ENCODE results near the gene TXN2.

TXN2 gene

DNA sequence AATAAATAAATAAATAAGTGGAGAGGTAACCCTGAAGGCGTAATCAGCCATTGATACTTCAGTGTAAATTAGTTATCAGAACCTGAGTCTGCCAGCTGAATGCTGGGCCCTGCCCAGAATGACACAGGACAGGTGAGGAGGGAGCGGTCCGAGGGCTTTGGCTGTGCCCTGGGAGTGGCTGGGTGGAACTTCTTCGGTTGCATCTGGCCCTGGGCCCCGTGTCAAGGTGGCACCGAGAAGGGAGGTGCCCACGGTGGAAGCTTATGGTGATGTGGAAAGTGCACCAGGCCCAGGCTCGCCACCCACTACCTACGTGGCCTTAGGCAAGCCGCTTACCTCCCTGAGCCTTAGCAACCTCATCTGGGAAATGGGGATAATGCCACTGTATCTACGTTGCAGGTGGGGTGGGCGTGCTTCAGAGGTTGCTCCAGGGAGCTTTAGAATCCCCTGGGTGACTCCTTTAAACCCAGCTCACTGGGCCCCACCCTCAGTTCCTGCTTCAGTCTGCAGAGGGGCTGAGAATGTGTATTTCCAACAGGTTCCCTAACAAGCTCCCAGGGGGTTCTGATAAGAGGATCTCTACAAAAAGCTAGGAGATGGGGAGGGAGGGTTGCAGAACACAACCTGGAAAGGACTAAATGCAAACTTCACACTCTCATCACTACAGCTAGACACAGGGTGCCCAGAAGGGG lies 38.8 kb downstream of the TXN2 start:
- no peaks in the 10 kb centered on the region for H3K9me3 ChIP-seq
- TF ChIP-seq, protein P1, sequence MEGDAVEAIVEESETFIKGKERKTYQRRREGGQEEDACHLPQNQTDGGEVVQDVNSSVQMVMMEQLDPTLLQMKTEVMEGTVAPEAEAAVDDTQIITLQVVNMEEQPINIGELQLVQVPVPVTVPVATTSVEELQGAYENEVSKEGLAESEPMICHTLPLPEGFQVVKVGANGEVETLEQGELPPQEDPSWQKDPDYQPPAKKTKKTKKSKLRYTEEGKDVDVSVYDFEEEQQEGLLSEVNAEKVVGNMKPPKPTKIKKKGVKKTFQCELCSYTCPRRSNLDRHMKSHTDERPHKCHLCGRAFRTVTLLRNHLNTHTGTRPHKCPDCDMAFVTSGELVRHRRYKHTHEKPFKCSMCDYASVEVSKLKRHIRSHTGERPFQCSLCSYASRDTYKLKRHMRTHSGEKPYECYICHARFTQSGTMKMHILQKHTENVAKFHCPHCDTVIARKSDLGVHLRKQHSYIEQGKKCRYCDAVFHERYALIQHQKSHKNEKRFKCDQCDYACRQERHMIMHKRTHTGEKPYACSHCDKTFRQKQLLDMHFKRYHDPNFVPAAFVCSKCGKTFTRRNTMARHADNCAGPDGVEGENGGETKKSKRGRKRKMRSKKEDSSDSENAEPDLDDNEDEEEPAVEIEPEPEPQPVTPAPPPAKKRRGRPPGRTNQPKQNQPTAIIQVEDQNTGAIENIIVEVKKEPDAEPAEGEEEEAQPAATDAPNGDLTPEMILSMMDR (IDR thresholded peaks at IDR 0.05) = no peak
- H3K36me3 ChIP-seq = no peaks in the 10 kb centered on the region
- H3K27me3 ChIP-seq = no peaks in the 10 kb centered on the region
- H3K4me1 ChIP-seq (ENCODE audit: control insufficient read depth in 1 of 2, insufficient read depth in 1 of 2, low read depth in 1 of 2, low read length in 1 of 2) = peaks cover 53 to 65% of the 10 kb centered on the region in 2 experiments
- peak overlapping the region; percentile 49 for H3K27ac ChIP-seq
- no peak overlapping the region for H3K4me3 ChIP-seq (ENCODE audit: low read depth in 1 of 2, low read length in 1 of 2)

DNA sequence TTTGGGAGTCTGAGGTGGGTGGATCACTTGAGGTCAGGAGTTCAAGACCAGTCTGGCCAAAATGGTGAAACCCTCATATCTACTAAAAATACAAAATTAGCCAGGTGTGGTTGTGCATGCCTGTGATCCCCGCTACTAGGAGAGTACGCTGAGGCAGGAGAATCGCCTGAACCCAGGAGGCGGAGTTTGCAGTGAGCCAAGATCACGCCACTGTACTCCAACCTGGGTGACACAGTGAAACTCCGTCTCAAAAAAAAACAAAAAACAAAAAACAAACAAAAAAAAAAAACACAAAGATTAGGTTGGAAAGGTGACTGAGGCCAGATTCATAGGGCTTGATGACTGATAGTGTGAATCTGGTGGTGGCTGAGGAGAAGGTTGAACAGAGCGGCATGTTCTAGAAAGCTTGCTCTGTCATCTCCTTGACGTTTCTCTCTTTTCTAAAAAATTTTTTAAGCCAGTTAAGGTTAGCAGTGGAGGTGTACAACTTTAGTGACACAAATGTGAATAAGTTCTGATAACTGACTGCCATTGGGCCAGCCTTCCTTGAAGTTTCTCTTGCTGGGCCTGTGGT lies 40.9 kb downstream of the TXN2 start:
- peak overlapping the region; percentile 10 for H3K27ac ChIP-seq

DNA sequence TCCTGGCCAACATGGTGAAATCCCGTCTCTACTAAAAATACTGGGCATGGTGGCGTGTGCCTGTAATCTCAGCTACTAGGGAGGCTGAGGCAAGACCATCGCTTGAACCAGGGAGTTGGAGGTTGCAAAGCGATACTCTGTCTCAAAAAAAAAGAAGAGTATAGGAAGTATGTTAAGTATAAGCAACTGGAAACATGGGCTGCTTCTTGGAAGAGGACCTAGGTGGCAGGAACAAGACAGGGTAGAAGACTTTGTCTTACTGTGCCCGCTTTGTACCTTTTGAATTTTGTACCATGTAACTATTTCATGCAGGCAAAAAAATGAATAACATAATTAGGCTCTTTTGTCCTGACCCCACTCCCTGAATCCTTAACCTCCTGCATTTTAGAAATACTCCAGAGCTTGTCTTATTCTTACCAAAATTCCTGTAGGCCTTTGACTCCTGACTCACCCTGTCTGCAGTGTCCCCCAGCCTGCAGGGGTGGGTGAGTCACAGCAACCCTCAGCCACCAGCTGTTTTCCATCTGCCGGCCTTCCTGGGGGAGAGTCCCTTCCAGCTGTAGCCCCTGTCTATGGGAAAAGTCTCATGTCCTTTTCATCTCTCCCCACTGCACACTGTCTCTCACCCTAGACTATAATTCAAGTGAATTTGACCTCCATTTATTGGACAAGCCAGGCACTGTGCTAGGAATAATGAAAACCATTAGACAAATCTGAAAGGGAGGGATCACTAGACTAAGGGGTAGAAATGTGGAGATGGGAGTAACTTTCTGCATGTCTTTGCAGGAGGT lies 41.8 kb downstream of the TXN2 start:
- Histone ChIP-seq H3K27ac (peak overlapping the region; percentile 2), H3K4me1 (ENCODE audit: control insufficient read depth in 1 of 2, insufficient read depth in 1 of 2, low read depth in 1 of 2, low read length in 1 of 2) (peaks cover 52 to 64% of the 10 kb centered on the region in 2 experiments), H3K36me3 (no peaks in the 10 kb centered on the region), H3K4me3 (ENCODE audit: low read depth in 1 of 2, low read length in 1 of 2) (no peak overlapping the region), H3K9me3 (no peaks in the 10 kb centered on the region), H3K27me3 (no peaks in the 10 kb centered on the region)
- TF ChIP-seq, protein P1 (IDR thresholded peaks at IDR 0.05) = no peak

More for the DNA sequence above, 40.9 kb downstream of the TXN2 start:
- Histone ChIP-seq H3K9me3 (no peaks in the 10 kb centered on the region), H3K27me3 (no peaks in the 10 kb centered on the region), H3K36me3 (no peaks in the 10 kb centered on the region), H3K4me1 (ENCODE audit: control insufficient read depth in 1 of 2, insufficient read depth in 1 of 2, low read depth in 1 of 2, low read length in 1 of 2) (peaks cover 52 to 64% of the 10 kb centered on the region in 2 experiments), H3K4me3 (ENCODE audit: low read depth in 1 of 2, low read length in 1 of 2) (no peak overlapping the region)
- TF ChIP-seq, protein P1 (IDR thresholded peaks at IDR 0.05) = no peak

DNA sequence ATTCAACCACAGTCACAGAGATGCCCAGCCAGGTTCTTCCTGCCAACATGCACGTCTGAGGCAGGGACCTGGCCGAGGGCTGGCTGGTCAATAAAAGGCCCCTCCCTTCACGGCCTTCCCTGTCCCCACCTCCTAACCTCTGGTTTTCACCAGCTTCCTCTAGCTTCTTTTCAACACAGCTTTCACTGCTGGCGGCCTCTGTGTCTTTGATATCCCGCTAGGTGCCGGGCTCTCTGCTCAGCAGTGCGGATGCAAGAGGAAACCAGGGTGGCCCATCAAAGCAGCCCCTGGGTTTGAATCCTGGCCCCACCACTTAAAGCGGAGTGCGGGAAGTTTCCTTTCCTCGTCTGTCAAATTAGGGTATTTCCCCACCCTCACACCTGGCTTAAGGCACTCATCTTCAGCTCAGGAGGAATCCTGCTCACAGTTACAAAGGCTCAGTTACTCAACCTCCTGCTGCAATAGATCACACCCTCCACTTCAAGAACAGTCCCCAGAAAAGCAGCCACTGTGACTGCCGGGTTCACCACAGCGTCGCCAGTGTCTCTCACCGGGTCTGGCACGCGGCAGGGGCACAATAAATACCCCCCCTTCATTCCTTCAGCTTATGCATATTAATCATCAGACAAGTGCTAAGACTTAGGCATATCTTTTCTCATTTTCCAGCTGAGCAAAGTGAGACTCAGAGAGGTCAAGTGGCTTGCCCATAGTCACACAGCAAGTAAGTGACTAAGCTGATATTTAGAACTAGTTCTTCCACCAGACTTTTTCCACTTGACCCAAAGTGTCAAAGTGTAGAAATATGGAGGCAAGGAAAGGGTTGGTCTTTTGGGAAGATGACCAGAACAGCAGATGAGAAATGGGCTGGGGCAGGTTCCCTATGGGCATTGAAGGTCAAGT lies 45.7 kb downstream of the TXN2 start:
- H3K27me3 ChIP-seq = no peaks in the 10 kb centered on the region
- H3K36me3 ChIP-seq = no peaks in the 10 kb centered on the region
- TF ChIP-seq, protein P1 (IDR thresholded peaks at IDR 0.05) = no peak
- H3K4me1 ChIP-seq (ENCODE audit: control insufficient read depth in 1 of 2, insufficient read depth in 1 of 2, low read depth in 1 of 2, low read length in 1 of 2) = peaks cover 59 to 63% of the 10 kb centered on the region in 2 experiments
- peak overlapping the region; percentile 91 for H3K27ac ChIP-seq
- no peaks in the 10 kb centered on the region for H3K9me3 ChIP-seq
- peak overlapping the region; percentile 49 to 51 for H3K4me3 ChIP-seq (ENCODE audit: low read depth in 1 of 2, low read length in 1 of 2)

Measured in neutrophil (primary cell).